Smooth muscle cell (in vitro differentiated cells): ENCODE data around the gene ATE1. TPM values are rescaled to one million over a fixed set of nuclear protein-coding genes. Genes with fewer than 3 reads are reported as not detected.
A peak's percentile ranks its signal among the peaks of the same experiment; 100 is the strongest.

Experiments used
- DNase-seq: peaks from one replicate; lab custom pipeline; 2025; ENCODE audit not compliant: unreplicated experiment; lab: John Stamatoyannopoulos, UW
- H2AFZ ChIP-seq: fragments of 200-600 bp; sonication (generic); 2 replicates; pipeline ENCODE4 v1.6.0; 2016; ENCODE audit warnings: antibody characterized with exemption, low read depth, mild to moderate bottlenecking
- H3F3A ChIP-seq: fragments of 200-600 bp; sonication (generic); 2 replicates; pipeline ENCODE4 v1.6.0; 2017; ENCODE audit warnings: antibody characterized with exemption, low read depth
- H3K27ac ChIP-seq: fragments of 200-600 bp; sonication (generic); 2 replicates; pipeline ENCODE4 v1.5.1; 2016; ENCODE audit warnings: low read depth, mild to moderate bottlenecking
- H3K27me3 ChIP-seq: fragments of 200-600 bp; sonication (generic); 2 replicates; pipeline ENCODE4 v1.6.1; 2016; ENCODE audit warnings: low read depth, mild to moderate bottlenecking
- H3K36me3 ChIP-seq: fragments of 200-600 bp; sonication (generic); 2 replicates; pipeline ENCODE4 v1.5.1; 2016; ENCODE audit warnings: low read depth
- H3K4me1 ChIP-seq: fragments of 200-600 bp; sonication (generic); 2 replicates; pipeline ENCODE4 v1.5.1; 2016; ENCODE audit warnings: low read depth
- H3K4me2 ChIP-seq: fragments of 200-600 bp; sonication (generic); 2 replicates; pipeline ENCODE4 v1.6.0; 2016; ENCODE audit warnings: mild to moderate bottlenecking
- H3K4me3 ChIP-seq: fragments of 200-600 bp; sonication (generic); 2 replicates; pipeline ENCODE4 v1.5.1; 2016; ENCODE audit warnings: mild to moderate bottlenecking
- H3K79me2 ChIP-seq: fragments of 200-600 bp; sonication (generic); 2 replicates; pipeline ENCODE4 v1.6.0; 2016; ENCODE audit warnings: low read depth, mild to moderate bottlenecking
- H3K9ac ChIP-seq: fragments of 200-600 bp; sonication (generic); 2 replicates; pipeline ENCODE4 v1.6.0; 2016; ENCODE audit warnings: low read depth
- H3K9me3 ChIP-seq: fragments of 200-600 bp; sonication (generic); replicated peaks from 2 replicates; pipeline ENCODE4 v1.5.1; 2016; ENCODE audit warnings: low read depth
- H4K20me1 ChIP-seq: fragments of 200-600 bp; sonication (generic); 2 replicates; pipeline ENCODE4 v1.6.0; 2016; ENCODE audit warnings: low read depth
- CTCF ChIP-seq: fragments of 200-600 bp; sonication (generic); IDR thresholded peaks from 2 replicates; pipeline ENCODE4 v1.5.1; 2017; ENCODE audit warnings: borderline replicate concordance, mild to moderate bottlenecking, antibody characterized with exemption; ENCODE audit not compliant: insufficient read depth, poor library complexity, severe bottlenecking
- WGBS: methylation state at CpG from one replicate; pipeline ENCODE4 v1.1.7; 2016; ENCODE audit warnings: low lambda C conversion rate; 5-methylcytosine and 5-hydroxymethylcytosine counted together
- polyA plus RNA-seq: library from polyadenylated mRNA; unstranded; fragments of >200 nt; fragmentation: Nextera tagmentation; extraction: Ambion mirVana; gene quantifications from 2 replicates; pipeline ENCODE4 v1.2.1, GENCODE V29; 2016
- total RNA-seq: library from RNA; depleted of rRNA; stranded (reverse); fragments of >200 nt; gene quantifications from 2 replicates; pipeline ENCODE4 v1.2.3, GENCODE V29; 2014

ATE1 gene
- total and polyA plus RNA-seq, 2 experiments from 2014 or later: 9.1 to 20.7 TPM

- H4K20me1 ChIP-seq: no peaks in the 10 kb centered on the region
- no peak overlapping the region for H2AFZ ChIP-seq
- no peak overlapping the region for H3K4me2 ChIP-seq
- H3K4me1 ChIP-seq: no peaks in the 10 kb centered on the region
- no peaks in the 10 kb centered on the region for H3K27me3 ChIP-seq
- 90% methylated on average over 7 of the region's 7 CpGs for WGBS
- no peaks in the 10 kb centered on the region for H3K36me3 ChIP-seq
- no peaks in the 10 kb centered on the region for H3F3A ChIP-seq
- H3K79me2 ChIP-seq: no peaks in the 10 kb centered on the region
- DNase-seq: no peak
- no peak overlapping the region for H3K4me3 ChIP-seq
- no peak overlapping the region for H3K27ac ChIP-seq
- no peak overlapping the region for H3K9ac ChIP-seq
- no peak for TF ChIP-seq CTCF
- H3K9me3 ChIP-seq: no peaks in the 10 kb centered on the region
These were observed 19.8 kb upstream of the ATE1 start for GRCh38 chr10:121947343-121948330.

GRCh38 chr10:121942749-121943416, 15.1 kb upstream of the ATE1 start:
- H2AFZ ChIP-seq: no peak overlapping the region
- no peaks in the 10 kb centered on the region for H4K20me1 ChIP-seq
- H3K27me3 ChIP-seq: no peaks in the 10 kb centered on the region
- no peak for TF ChIP-seq CTCF
- no peaks in the 10 kb centered on the region for H3K36me3 ChIP-seq
- H3K9ac ChIP-seq: no peak overlapping the region
- no peaks in the 10 kb centered on the region for H3K9me3 ChIP-seq
- no peak overlapping the region for H3K4me2 ChIP-seq
- H3K27ac ChIP-seq: peak overlapping the region; percentile 21
- H3K79me2 ChIP-seq: no peaks in the 10 kb centered on the region
- 69% methylated on average over 2 of the region's 2 CpGs for WGBS
- DNase-seq: no peak
- no peak overlapping the region for H3K4me3 ChIP-seq
- no peaks in the 10 kb centered on the region for H3K4me1 ChIP-seq
- H3F3A ChIP-seq: peaks cover 7% of the 10 kb centered on the region

GRCh38 chr10:121941532-121941931, 13.7 kb upstream of the ATE1 start:
- WGBS: 97% methylated on average over 3 of the region's 3 CpGs
- TF ChIP-seq CTCF: no peak
- H4K20me1 ChIP-seq: no peaks in the 10 kb centered on the region
- H3K9ac ChIP-seq: no peak overlapping the region
- H3K4me2 ChIP-seq: no peak overlapping the region
- H3K9me3 ChIP-seq: no peaks in the 10 kb centered on the region
- DNase-seq: no peak
- H3K36me3 ChIP-seq: no peaks in the 10 kb centered on the region
- H2AFZ ChIP-seq: no peak overlapping the region
- H3K27ac ChIP-seq: no peak overlapping the region
- peaks cover 7% of the 10 kb centered on the region for H3F3A ChIP-seq
- H3K4me3 ChIP-seq: no peak overlapping the region
- no peaks in the 10 kb centered on the region for H3K79me2 ChIP-seq
- no peaks in the 10 kb centered on the region for H3K27me3 ChIP-seq
- no peaks in the 10 kb centered on the region for H3K4me1 ChIP-seq
